Measurements from ENCODE around the gene PRMT7.

DNA sequence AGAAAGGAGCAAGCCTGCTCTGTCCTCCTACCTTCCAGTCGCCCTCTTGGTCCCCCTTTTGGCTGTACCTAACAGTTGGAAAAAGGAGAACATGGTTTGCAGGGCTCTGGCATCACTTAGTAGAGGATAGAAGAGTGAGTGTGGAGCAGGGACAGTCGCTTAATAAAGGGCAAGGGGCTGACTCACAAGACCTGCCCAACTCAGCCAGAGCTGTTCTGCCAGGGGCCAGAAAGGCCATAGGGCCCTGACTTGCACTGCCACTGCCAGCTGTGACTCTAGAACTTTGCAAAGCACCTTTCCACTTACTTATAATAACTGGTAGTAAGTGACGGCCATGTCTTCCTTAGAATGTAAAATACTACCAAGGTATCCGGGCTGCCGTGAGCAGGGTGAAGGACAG lies 13.5 kb downstream of the PRMT7 start:
- no peak for TF ChIP-seq EZH2 (IDR thresholded peaks at IDR 0.05; ENCODE audit: insufficient read depth, poor library complexity, severe bottlenecking)
- no peak for TF ChIP-seq EZH2phosphoT487 (IDR thresholded peaks at IDR 0.05; ENCODE audit: insufficient read depth, low read depth)
